HG02571 (cell line): ENCODE data around the gene PRPF38A.
A peak's percentile ranks its signal among the peaks of the same experiment; 100 is the strongest.

Experiments
- ATAC-seq: cut with Tn5 transposase; IDR thresholded peaks from one replicate; pipeline ENCODE4 v1.9.1; 2021; ENCODE audit warnings: mild to moderate bottlenecking, moderate library complexity; ENCODE audit not compliant: unreplicated experiment

Gene PRPF38A

GRCh38 chr1:52399629-52400028 lies 4.8 kb upstream of the PRPF38A start:
- no peak for ATAC-seq

GRCh38 chr1:52400131-52400530 lies 4.3 kb upstream of the PRPF38A start:
- ATAC-seq, result no peak

- ATAC-seq, result no peak
Observed at GRCh38 chr1:52402860-52403240, 1.6 kb upstream of the PRPF38A start.

DNA sequence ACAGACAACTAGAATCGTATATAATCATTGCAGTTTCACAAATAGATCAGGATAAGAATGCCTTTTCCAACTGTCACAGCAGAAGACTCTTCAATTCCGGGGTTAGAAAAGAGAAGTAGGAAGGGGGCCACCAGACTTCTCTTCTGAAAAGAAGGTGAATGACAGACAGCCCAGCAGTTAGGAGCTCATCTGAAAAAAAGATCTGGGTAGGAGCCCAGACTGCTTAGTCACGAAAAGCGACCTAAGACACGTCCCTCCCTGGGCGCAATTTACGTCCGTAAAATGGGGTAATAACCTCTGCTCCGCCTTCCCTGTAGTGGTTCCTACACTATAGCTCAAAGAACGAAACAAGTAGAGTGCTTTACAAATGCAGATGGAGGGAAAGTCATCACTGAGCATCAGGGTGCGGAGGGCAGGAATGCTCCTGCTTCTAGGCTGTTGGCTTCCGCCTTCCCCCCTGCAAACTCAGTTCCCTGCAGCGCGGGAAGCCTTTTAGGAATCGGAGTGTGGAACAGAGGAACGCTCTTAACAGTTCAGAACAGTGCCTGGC lies 761 bp upstream of the PRPF38A start:
- ATAC-seq, result peak; percentile 29

- no peak for ATAC-seq
Observed at GRCh38 chr1:52404975-52405338, 555 bp downstream of the PRPF38A start.

DNA sequence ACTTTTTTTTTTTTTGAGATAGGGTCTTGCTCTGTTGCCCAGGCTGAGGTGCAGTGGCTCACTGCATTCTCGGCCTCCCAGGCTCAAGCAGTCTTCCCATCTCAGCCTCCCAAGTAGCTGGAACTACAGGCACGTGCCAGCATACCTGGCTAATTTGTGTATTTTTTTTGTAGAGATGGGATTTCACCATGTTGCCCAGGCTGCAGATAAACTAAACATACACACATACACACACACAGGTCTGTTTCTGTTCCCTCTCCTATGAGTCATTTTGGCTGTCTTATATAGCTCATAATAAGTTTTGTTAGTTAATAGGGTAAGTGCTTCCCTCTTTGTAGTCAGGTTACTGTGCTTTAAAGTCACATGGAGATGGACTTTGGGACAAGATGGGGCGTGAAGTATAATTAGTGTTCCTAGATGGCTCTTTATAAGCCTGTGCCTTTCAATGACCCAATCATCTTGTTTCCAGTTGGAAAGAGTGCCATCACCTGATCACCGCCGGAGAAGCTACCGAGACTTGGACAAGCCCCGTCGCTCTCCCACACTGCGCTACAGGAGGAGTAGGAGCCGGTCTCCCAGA lies 9.1 kb downstream of the PRPF38A start:
- no peak for ATAC-seq

- no peak for ATAC-seq
Observed at GRCh38 chr1:52414942-52415341, 10.5 kb downstream of the PRPF38A start.

- ATAC-seq, result no peak
Observed at GRCh38 chr1:52416811-52417210, 12.4 kb downstream of the PRPF38A start.

GRCh38 chr1:52420713-52421112 lies 16.3 kb downstream of the PRPF38A start:
- ATAC-seq, result no peak

DNA sequence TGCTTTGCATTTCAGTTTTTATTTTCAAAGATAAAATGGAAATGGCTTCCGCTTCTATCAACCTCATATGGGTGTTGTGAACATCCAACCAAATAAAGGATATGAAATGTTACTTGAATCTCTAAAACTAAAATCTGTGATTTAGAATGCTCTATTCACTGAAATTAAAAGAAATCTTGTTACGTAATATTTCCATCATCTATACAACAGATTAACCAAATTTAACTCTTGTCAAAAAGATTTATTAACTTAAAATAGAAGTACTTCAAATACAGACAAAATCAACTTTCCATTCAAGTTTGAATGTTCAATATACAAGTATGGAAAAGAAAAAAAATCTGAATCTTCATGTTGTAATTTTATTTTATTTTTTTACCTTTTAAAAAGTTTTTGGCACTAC lies 18.7 kb downstream of the PRPF38A start:
- ATAC-seq, result no peak

DNA sequence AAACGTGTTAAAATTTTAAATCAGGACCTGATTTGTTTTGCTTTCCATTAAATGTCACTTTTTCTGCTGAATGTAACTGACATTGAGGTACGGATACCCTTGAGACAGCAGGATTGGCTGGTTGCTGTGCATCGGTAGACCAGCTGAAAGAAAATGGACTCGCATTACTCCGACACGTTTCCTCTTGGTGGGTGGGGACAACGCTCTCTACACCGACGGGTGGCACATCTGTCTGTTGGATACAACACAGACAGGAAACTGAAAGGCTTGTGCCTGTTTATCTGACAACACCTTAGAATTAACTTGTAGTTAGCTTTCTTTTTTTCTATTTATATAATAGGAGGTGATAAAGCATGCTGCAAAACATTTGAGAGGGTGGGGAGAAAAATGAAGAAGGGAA lies 19.4 kb downstream of the PRPF38A start:
- no peak for ATAC-seq

DNA sequence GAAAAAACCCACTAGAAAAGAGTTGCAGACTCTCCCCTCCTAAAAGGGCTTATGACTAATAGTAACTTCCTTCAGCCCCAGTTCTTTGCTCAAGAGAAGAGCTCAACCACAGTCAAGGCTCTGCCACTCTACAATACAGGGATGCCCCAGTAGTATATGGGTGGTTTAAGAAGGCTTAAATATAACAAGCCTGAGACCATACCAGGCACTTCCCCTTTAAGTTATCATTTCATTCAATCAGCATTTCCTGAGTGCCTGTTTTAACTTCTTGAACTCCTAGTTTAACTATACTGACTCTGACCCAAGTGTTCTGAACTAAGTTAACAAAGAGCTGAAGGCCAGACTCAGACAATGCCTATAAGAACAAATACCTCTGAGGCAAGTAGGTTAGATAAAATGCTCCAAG lies 19.8 kb downstream of the PRPF38A start:
- no peak for ATAC-seq

DNA sequence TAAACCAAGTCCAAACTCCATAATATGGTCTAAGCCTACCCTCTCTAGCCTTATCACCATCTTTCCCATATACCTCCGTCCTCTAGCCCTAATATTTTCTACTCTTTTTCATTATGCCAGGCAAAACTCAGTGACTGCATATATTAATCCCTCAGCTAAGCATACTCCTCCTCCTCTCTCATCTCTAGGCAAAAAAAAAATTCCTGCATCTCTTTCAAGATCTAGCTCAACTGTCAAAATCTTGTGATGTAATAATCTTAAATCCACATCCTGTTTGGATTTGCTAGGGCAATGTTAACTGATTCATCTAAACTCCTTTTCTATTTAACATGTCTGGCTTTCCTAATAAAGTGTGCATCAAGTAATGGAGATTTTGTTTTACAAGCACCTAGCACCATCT lies 20.4 kb downstream of the PRPF38A start:
- ATAC-seq, result no peak

DNA sequence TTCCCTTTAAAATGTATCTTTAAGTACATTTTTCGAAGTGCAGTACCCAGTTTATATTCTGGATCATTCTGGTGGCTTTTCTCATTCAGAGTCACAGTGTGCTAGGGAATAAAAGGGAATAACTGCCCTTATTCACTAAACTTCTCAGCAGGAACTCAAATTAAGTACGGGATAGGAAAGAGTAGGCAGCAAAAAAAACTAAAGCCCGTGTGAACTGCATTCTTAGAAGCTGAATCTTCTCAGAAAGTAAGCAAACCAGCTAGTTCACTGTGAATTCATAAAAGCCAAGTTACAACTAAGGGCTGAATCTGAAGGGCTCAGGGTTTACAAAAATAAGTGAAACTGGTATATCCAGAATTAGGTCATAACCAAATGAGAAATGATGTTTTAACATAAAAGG lies 22.0 kb downstream of the PRPF38A start:
- no peak for ATAC-seq

DNA sequence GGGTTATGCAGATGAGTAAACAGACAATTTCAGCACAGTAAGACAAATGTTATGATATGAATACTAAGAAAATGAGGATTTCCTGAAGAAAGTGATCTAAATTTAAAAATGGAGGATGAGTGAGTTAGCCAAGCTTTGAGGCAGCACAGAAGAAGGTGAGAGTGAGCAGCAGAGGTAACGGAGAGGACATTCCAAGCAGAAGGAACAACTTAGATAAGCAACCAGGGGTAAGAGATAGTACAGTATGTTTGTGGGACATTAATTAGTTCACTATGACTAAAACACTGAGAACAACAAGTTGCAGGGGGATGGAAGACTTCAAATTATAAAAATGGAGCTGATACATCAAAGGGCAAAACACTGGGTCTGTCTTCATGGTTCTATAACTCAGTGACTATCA lies 22.8 kb downstream of the PRPF38A start:
- ATAC-seq, result no peak

- ATAC-seq, result no peak
Observed at GRCh38 chr1:52432807-52433206, 28.4 kb downstream of the PRPF38A start.

DNA sequence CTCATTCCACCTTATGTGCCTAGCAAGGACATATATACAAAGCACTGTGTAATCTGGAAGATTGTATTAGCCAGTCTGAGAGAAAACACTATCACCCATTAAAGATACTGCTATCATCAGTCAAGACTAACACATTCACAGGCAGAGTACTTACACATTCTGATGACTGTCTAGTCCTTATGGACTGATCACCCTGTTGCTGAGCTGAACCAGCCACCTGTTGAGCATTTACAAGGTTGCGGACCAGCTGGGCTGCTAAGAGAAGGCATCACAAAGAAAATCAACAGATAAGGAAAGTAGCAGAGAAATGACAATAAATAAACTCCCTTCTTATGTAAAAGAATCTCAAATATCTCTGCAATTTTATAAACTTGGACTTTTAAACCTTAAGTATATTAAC lies 30.8 kb downstream of the PRPF38A start:
- no peak for ATAC-seq

DNA sequence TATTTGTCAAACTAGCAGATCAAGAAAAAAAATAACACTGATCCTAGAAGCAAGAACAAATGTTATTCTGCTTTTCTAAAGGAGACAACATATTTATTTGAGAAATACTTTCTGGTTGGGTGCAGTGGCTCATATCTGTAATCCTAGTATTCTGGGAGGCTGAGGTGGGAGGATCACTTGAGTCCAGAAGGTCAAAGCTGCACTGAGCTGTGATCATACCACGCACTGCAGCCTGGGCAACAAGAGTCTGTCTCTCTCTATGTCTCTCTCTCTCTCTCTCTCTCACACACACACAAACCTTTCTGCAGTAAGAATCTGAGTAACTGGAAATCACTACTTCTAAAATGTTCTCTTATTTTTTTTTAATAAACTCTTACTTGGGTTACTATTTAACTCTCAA lies 31.2 kb downstream of the PRPF38A start:
- ATAC-seq, result no peak

- no peak for ATAC-seq
Observed at GRCh38 chr1:52436817-52437216, 32.4 kb downstream of the PRPF38A start.

DNA sequence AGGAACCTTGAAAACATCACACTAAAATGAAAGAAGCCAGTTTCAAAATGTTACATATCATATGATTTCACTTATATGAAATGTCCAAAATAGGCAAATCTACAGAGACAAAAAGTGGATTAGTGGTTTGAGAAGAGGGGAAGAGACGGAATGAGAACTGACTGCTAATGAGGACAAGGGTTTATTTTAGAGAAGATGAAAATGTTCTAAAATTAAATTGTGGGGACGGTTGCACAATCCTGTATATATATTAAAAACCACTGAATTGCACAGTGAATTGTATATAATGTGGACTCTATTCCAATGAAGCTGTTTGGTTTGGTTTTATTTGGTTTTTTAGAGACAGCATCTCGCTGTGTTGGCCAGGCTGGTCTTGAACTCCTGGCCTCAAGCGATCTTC lies 35.6 kb downstream of the PRPF38A start:
- ATAC-seq, result no peak

GRCh38 chr1:52444463-52444862 lies 40.1 kb downstream of the PRPF38A start:
- no peak for ATAC-seq

DNA sequence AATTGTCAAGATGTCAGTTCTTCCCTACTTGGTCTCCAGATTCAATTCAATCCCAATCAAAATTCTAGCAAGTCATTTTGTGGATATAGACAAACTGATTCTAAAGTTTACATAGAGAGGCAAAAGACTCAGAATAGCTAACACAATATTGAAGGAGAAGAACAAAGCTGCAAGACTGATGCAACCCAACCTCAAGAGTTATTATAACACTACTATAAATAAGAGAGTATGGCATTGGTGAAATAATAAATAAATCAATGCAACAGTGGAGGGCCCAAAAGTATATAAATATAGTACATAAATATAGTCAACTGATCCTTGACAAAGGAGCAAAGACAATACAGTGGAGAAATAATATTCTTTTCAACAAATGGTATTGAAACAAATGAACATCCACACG lies 49.7 kb downstream of the PRPF38A start:
- ATAC-seq, result no peak

DNA sequence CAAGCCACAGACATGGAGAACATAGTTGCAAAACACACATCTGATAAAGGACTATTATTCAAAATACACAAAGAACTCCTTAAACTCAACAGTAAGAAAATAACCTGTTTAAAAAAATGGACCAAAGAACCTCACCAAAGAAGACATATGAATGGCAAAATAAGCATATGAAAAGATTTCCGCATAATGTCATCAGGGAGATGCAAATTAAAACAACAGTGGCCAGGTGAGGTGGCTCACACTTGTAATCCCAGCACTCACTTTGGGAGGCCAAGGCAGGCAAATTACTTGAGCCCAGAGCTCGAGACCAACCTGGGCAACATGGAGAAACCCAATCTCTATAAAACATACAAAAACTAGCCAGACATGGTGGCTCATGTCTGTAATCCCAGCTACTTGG lies 50.4 kb downstream of the PRPF38A start:
- ATAC-seq, result no peak
